Measurements from ENCODE around the gene RNASE12. TPM values are rescaled to one million over a fixed set of nuclear protein-coding genes. Genes with fewer than 3 reads are reported as not detected.
"Not testable (repeated sequence)": the region's sequence is repeated elsewhere in the genome, so short reads cannot be mapped to it uniquely, and the experiment has no call there.

RNASE12 gene
- total RNA-seq, 1 donor from 2014 or later: not detected

DNA sequence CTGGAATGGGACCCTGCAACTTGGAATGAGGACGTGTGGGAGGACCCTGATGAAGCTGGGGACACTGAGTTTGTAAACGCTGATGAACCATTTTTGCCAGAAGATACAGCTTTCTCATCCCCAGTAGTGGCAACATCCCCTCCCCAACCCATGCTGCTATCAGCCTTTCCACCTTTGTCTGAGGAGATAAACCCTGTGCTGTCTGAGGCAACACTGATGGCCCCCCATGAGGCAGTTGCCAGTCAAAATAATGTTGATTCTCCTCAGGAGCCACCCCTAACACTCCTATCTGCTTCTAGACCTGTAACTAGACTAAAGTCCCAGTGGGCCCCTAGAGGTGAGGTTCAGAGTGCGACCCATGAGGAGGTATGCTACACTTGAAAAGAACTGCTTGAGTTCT lies 22.8 kb downstream of the RNASE12 start:
- no peaks in the 10 kb centered on the region for H3K36me3 Mint-ChIP-seq (ENCODE audit: low read depth)
- H3K27ac Mint-ChIP-seq (ENCODE audit: unreplicated experiment): no peak overlapping the region
- H3K9me3 Mint-ChIP-seq: peaks cover 11% of the 10 kb centered on the region
- H3K27me3 Mint-ChIP-seq (ENCODE audit: low read depth): peaks cover 20% of the 10 kb centered on the region
- TF ChIP-seq, protein P1, sequence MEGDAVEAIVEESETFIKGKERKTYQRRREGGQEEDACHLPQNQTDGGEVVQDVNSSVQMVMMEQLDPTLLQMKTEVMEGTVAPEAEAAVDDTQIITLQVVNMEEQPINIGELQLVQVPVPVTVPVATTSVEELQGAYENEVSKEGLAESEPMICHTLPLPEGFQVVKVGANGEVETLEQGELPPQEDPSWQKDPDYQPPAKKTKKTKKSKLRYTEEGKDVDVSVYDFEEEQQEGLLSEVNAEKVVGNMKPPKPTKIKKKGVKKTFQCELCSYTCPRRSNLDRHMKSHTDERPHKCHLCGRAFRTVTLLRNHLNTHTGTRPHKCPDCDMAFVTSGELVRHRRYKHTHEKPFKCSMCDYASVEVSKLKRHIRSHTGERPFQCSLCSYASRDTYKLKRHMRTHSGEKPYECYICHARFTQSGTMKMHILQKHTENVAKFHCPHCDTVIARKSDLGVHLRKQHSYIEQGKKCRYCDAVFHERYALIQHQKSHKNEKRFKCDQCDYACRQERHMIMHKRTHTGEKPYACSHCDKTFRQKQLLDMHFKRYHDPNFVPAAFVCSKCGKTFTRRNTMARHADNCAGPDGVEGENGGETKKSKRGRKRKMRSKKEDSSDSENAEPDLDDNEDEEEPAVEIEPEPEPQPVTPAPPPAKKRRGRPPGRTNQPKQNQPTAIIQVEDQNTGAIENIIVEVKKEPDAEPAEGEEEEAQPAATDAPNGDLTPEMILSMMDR (conservative IDR thresholded peaks at IDR 0.05): no peak
- DNase-seq (ENCODE audit: low read depth, low spot score): no peak
- no peak overlapping the region for H3K4me3 Mint-ChIP-seq
- H3K4me1 Mint-ChIP-seq: no peaks in the 10 kb centered on the region

DNA sequence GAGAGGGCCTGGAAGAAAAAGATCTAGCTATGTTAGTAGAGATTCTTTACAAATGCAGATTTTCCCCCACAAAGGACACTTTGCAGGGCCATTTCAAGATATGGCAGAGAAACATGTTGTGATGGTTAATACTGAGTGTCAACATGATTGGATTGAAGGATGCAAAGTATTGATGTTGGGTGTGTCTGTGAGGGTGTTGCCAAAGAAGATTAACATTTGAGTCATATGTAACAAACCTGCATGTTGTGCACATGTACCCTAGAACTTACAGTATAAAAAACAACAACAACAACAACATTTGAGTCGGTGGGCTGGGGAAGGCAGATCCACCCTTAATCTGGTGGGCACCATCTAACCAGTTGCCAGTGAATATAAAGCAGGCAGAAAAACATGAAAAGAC lies 24.0 kb downstream of the RNASE12 start:
- not testable (repeated sequence) for H3K4me1 Mint-ChIP-seq; DNase-seq (ENCODE audit: low read depth, low spot score); H3K9me3 Mint-ChIP-seq; H3K36me3 Mint-ChIP-seq (ENCODE audit: low read depth); H3K27ac Mint-ChIP-seq (ENCODE audit: unreplicated experiment); H3K4me3 Mint-ChIP-seq
- H3K27me3 Mint-ChIP-seq (ENCODE audit: low read depth): peaks cover 24% of the 10 kb centered on the region

- H3K4me1 Mint-ChIP-seq: no peaks in the 10 kb centered on the region
- no peak for DNase-seq (ENCODE audit: low read depth, low spot score)
- H3K36me3 Mint-ChIP-seq (ENCODE audit: low read depth): no peaks in the 10 kb centered on the region
- peaks cover 26% of the 10 kb centered on the region for H3K27me3 Mint-ChIP-seq (ENCODE audit: low read depth)
- H3K4me3 Mint-ChIP-seq: no peak overlapping the region
- H3K27ac Mint-ChIP-seq (ENCODE audit: unreplicated experiment): no peak overlapping the region
- TF ChIP-seq, protein P1 (conservative IDR thresholded peaks at IDR 0.05): no peak
- H3K9me3 Mint-ChIP-seq: peaks cover 6% of the 10 kb centered on the region
Observed at GRCh38 chr14:20564501-20564997, 26.6 kb downstream of the RNASE12 start.

GRCh38 chr14:20563971-20564370 lies 27.2 kb downstream of the RNASE12 start:
- Mint-ChIP-seq H3K27me3 (ENCODE audit: low read depth) (peaks cover 26% of the 10 kb centered on the region), H3K9me3 (peaks cover 6% of the 10 kb centered on the region), H3K27ac (ENCODE audit: unreplicated experiment) (no peak overlapping the region), H3K36me3 (ENCODE audit: low read depth) (no peaks in the 10 kb centered on the region), H3K4me3 (no peak overlapping the region), H3K4me1 (no peaks in the 10 kb centered on the region)
- DNase-seq (ENCODE audit: low read depth, low spot score): no peak
- TF ChIP-seq, protein P1 (conservative IDR thresholded peaks at IDR 0.05): no peak

- Mint-ChIP-seq H3K27ac (ENCODE audit: unreplicated experiment) (no peak within 1 kb of the TSS), H3K9me3 (no peaks in the 10 kb centered on the region), H3K36me3 (ENCODE audit: low read depth) (no peaks in the 10 kb centered on the region), H3K4me3 (no peak within 1 kb of the TSS), H3K4me1 (no peaks in the 10 kb centered on the region), H3K27me3 (ENCODE audit: low read depth) (peaks cover 14% of the 10 kb centered on the region)
- DNase-seq (ENCODE audit: low read depth, low spot score): no peak
- TF ChIP-seq, protein P1 (conservative IDR thresholded peaks at IDR 0.05): no peak
Observed at GRCh38 chr14:20560961-20561360, 30.2 kb downstream of the RNASE12 start, which contains the start of gene RNASE9. Gene RNASE9 (minus strand): TSS chr14:20561047.

DNA sequence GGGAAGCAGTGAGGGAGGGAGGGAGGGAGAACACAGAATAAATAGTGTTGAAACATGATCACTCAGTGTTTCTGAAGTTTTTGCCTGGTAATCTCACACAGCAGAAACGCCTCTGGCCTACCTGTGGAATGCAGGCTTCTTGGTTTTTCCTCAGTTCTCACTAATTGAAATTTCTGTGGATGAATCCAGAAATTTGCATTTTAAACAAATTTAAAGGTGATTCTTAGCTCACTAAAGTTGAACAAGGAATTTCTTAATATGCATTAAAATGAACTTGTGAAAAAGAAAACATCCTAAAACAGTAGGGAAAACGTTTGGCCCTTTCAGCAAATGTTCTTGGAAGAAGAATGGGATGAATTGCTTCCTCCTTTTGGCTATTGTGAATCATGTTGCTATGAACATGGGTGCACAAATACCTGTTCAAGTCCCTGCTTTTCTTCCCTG lies 31.7 kb downstream of the RNASE12 start:
- TF ChIP-seq, protein P1 (conservative IDR thresholded peaks at IDR 0.05): no peak
- Mint-ChIP-seq H3K9me3 (no peaks in the 10 kb centered on the region), H3K27me3 (ENCODE audit: low read depth) (peaks cover 9% of the 10 kb centered on the region), H3K4me1 (no peaks in the 10 kb centered on the region), H3K27ac (ENCODE audit: unreplicated experiment) (no peak overlapping the region), H3K4me3 (no peak overlapping the region), H3K36me3 (ENCODE audit: low read depth) (no peaks in the 10 kb centered on the region)
- no peak for DNase-seq (ENCODE audit: low read depth, low spot score)

All from neural crest cell (in vitro differentiated cells).